Stimulated activated CD4-positive, alpha-beta T cell treated with anti-CD3 and anti-CD28 coated beads, Interleukin-1b, Interleukin-23, amount 100 ng/mL, for 48 hours (primary cell): Measurements from ENCODE around the gene VASN.
"Not testable (repeated sequence)": the region's sequence is repeated elsewhere in the genome, so short reads cannot be mapped to it uniquely, and the experiment has no call there.

ENCODE experiments used
- DNase-seq: peaks from one replicate; pipeline ENCODE4 v3.0.0-alpha.2; 2020

The VASN gene

GRCh38 chr16:4337540-4338088 lies 34.0 kb upstream of the VASN start:
- no peak for DNase-seq

DNA sequence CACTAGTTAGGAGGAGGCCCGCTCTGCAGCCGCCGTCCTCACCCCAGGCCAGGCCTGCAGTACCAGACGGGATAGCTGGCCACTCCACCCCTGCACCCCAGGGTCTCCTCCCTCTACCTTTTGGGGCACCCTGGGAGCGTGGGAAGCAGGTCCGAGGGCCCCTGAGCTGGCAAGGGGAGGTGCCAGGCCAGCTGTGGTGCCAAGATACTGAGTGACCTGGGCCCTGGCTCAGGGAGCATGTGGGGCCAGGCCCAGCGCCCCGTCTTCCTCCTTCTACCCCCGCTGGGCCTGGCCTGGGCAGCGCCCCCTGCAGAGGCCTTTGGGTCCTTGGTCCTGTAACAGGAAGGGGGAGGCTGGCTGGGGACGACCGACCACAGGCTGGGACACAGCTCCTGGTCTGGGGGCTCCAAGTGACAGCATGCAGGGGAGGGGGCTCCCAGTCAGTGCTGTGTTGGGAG lies 33.5 kb upstream of the VASN start:
- DNase-seq = no peak

- no peak for DNase-seq
Observed at GRCh38 chr16:4338712-4339299, 32.8 kb upstream of the VASN start.

DNA sequence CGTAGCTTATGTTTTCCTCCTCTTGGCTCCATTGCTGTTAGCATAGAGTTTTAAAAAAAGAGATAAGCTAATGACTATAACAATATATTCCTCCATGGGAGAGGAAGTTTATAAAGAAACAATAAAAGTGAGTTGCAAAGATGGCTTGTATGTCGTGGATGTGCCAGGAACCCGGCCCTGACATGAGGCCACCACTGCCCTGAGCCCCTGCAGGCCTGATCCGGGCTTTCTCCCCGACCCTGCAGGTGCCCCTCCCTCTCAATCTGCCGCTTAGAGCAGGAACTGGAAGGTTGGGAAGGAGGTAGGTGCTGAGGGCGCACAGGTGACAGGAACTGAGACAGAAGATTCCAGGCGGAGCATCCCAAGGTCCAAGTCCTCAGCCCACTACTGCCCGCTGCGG lies 32.2 kb upstream of the VASN start:
- no peak for DNase-seq

GRCh38 chr16:4339909-4340308 lies 31.7 kb upstream of the VASN start:
- DNase-seq = no peak

DNA sequence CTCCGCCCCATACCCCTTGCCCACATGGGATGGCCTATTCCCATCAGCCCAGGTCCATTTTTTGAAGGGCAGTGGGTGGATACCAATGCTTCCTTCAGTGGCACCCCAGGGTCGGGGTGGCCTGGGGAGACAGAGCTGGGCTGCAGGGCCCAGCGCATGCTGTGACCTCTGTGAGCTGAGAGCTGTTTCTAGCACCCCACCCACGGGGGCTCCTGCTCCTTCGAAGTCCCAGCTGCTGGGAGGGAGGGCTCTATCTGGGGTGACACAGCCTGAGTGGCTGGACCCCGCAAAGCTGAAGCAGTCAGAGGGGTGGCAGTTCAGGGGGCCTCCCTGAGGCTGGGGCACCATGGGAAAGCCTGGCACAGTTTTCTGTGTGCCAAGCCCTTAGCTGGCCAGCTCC lies 31.2 kb upstream of the VASN start:
- DNase-seq = no peak

GRCh38 chr16:4341250-4341649 lies 30.4 kb upstream of the VASN start:
- DNase-seq = no peak

GRCh38 chr16:4342866-4343744 lies 28.5 kb upstream of the VASN start:
- no peak for DNase-seq

GRCh38 chr16:4344300-4344982 lies 27.2 kb upstream of the VASN start:
- not testable (repeated sequence) for DNase-seq

DNA sequence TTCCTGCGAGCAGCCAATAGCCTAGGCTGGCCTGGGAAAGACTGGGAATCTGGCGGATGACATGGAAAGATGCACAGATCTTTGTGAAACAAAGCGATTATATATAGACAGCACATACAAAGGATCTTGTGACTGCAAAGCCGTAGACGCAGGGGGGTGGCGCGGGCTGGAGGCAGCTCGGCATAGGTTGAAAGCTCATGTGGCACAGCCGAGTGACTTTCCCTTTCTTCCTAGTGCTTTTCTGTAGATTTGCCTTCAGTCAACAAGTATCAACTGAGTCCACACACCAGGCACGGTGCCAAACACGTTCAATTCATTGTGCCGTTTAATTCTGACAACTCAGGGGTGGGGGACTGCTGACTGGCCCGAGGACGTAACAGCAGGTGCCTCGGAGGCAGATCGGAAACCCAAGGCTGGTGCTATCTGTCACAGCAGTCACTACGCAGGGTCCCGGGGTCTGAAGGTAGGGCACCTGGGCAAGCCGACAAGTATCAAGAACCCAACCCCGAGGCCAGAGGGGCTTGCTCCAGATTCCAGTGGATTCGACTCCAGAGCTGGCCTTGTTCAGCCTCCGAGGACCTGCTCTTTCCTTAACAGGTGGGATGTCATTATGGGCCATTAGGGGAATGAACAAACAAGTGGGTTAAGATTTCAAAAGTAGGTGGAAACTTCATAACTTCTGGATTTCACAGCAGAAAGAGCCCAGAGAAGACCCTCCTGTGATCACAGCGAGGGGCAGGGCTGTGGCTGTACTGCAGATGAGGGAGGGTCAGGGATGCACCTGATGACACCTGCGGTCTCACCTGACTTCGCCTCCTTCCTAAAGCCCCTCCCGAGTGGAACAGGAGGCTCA lies 26.4 kb upstream of the VASN start:
- no peak for DNase-seq

GRCh38 chr16:4345836-4346781 lies 25.5 kb upstream of the VASN start:
- DNase-seq = no peak

DNA sequence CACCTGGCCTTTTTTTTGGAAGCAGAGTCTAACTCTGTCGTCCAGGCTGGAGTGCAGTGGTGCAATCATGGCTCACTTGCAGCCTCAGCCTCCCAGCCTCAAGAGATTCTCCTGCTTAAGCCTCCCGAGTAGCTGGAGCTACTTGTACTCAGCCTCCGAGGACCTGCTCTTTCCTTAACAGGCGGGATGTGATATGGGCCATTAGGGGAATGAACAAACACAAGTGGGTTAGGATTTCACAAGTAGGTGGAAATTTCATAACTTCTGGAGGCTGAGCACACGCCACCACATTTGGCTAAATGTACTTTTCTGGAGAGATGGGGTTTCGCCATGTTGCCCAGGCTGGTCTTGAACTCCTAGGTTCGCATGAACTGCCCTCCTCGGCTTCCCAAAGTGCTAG lies 24.6 kb upstream of the VASN start:
- DNase-seq = no peak

GRCh38 chr16:4347765-4348509 lies 23.7 kb upstream of the VASN start:
- no peak for DNase-seq

GRCh38 chr16:4349332-4349731 lies 22.3 kb upstream of the VASN start:
- no peak for DNase-seq

- no peak for DNase-seq
Observed at GRCh38 chr16:4350365-4350786, 21.3 kb upstream of the VASN start.

DNA sequence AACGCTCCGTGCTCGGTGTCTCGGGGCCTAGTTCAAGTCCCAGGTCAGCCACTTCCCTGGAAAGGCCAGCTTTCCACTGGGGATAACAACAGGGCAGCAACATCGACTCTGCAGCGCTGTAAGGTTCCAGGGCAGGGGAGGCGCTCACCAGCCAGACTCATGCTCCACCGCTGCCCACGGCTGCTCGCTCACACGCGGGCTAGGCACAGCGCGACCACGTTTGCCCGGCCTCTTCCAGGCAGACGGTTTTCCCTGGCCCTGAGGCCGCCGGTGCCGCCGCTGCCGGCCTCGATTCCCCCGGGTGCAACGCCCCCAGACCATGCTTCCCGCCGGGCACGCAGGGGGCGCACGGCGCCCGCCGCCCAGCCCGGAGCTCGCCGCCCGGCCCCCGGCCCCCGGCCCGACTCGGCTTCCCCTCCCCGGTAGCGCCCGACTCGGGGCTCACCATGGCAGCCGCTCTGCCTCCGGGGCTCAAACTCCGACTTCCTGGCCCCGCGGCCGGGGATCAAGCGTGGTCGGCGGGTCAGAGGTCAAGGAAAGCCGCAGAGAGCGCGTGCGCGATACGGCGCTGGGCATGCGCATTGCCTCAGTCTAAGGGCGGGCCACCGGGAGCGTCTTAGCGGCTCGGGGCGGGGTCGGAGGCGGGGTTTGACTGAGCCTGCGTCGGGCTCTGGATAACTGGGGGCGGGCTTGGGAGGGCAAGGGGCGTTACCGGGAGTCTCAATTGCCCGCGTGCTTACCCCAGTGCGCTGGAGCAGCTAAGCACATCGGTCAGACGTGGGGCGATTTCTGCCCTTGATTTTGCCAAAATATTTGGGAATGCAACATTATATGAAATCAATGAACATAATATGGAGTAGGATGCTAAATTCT lies 20.6 kb upstream of the VASN start, which contains the start of gene PAM16:
PAM16 (minus strand) TSS at position 535 of the 873 bp plus-strand sequence; CDS start at position 448, 87 bp downstream.
- peak; percentile 98 for DNase-seq

DNA sequence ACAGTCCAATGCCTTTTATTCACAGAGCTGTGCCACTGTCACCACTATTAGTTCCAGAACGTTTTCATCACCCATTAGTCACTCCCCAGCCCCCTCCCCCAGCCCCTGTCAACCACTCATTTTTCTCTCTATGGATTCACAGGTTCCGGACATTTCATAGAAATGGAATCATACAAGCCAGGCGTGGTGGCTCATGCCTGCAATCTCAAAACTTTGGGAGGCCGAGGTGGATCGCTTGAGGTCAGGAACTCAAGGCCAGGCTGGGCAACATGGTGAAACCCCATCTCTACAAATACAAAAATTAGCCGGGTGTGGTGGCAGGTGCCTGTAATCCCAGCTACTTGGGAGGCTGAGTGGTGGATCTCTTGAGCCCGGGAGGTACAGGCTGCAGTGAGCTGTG lies 19.8 kb upstream of the VASN start:
- DNase-seq = peak; percentile 22

DNA sequence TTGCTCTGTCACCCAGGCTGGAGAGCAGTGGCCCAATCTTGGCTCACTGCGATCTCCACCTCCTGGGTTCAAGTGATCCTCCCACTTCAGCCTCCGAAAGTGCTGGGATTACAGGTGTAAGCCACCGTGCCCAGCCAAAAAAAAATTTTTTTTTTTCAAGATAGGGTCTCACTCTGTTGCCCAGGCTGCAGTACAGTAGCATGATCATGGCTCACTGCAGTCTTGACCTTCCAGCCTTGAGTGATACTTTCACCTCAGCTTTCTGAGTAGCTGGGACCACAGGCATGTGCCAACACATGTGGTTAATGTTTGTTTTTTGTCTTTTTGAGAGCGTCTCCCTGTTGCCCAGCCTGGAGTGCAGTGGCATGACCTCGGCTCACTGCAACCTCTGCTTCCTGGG lies 18.8 kb upstream of the VASN start:
- no peak for DNase-seq

DNA sequence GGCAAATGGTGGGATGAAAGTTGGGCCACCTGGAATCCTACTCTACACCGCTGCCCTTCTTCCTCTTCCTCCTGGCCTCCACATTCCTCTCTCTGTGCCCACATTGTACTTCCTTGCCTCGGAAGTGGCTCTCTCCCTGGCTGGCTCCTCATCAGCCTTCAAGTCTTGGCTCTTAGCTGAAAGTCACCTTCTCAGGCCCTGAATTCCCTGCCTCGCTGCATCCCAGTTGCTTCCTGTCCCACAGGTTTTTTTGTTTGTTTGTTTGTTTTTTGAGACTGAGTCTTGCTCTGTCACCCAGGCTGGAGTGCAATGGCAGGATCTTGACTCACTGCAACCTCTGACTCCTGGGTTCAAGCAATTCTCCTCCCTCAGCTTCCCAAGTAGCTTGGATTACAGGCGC lies 18.0 kb upstream of the VASN start:
- no peak for DNase-seq
